PC-3 (cell line): ENCODE data around the gene MVB12B. TPM values are rescaled to one million over a fixed set of nuclear protein-coding genes. Genes with fewer than 3 reads are reported as not detected.

ENCODE experiments used
- ATAC-seq: fragments of 200-7000 bp; cut with Tn5 transposase; 2 replicates; pipeline ENCODE4 v1.9.1; 2020; ENCODE audit warnings: mild to moderate bottlenecking, moderate library complexity
- BruUV-seq: library from RNA; stranded (reverse); fragments of 400-500 nt; replicated peaks from 2 replicates; lab custom pipeline; 2021; lab: Mats Ljungman, UMichigan
- CTCF ChIA-PET: fragments of 300-600 bp; sonication (Branson Sonifier 250); formaldehyde crosslinking; loops from one replicate; lab custom pipeline; 2022; ENCODE audit warnings: antibody characterized with exemption; lab: Charles Lee
- POLR2A ChIA-PET: fragments of 300-600 bp; sonication (Branson Sonifier 250); formaldehyde crosslinking; loops from one replicate; lab custom pipeline; 2022; ENCODE audit warnings: antibody characterized with exemption; ENCODE audit not compliant: unreplicated experiment; lab: Charles Lee
- DNase-seq: peaks from one replicate; pipeline ENCODE4 v3.0.0-alpha.2; 2015
- H2AFZ ChIP-seq: fragments of 300-600 bp; sonication (generic); 2 replicates; pipeline ENCODE4 v1.6.0; 2016; ENCODE audit warnings: antibody characterized with exemption, low read length
- H3F3A ChIP-seq: fragments of 300-600 bp; sonication (generic); one replicate; pipeline ENCODE4 v1.6.0; 2017; ENCODE audit warnings: antibody characterized with exemption, low read length, control low read depth, mild to moderate bottlenecking; ENCODE audit not compliant: unreplicated experiment
- H3K27ac ChIP-seq: fragments of 300-600 bp; sonication (generic); 2 replicates; pipeline ENCODE4 v1.5.1; 2016; ENCODE audit warnings: mild to moderate bottlenecking, low read length
- H3K27me3 ChIP-seq: fragments of 300-600 bp; sonication (generic); 2 replicates; pipeline ENCODE4 v1.6.1; 2016; ENCODE audit warnings: low read length, mixed read lengths
- H3K36me3 ChIP-seq: fragments of 300-600 bp; sonication (generic); 2 replicates; pipeline ENCODE4 v1.6.1; 2016; ENCODE audit warnings: low read depth, mixed run types, low read length, mixed read lengths
- H3K4me1 ChIP-seq: fragments of 300-600 bp; sonication (generic); 2 replicates; pipeline ENCODE4 v1.5.1; 2016; ENCODE audit warnings: low read length; ENCODE audit not compliant: insufficient read depth
- H3K4me2 ChIP-seq: fragments of 300-600 bp; sonication (generic); 2 replicates; pipeline ENCODE4 v1.6.0; 2016; ENCODE audit warnings: low read length
- H3K4me3 ChIP-seq: fragments of 300-600 bp; sonication (generic); 2 replicates; pipeline ENCODE4 v1.5.1; 2016; ENCODE audit warnings: mild to moderate bottlenecking, low read length, mixed read lengths
- H3K79me2 ChIP-seq: fragments of 300-600 bp; sonication (generic); 2 replicates; pipeline ENCODE4 v1.6.1; 2017; ENCODE audit warnings: low read length, mixed read lengths
- H3K9ac ChIP-seq: fragments of 300-600 bp; sonication (generic); 2 replicates; pipeline ENCODE4 v1.6.0; 2016; ENCODE audit warnings: mild to moderate bottlenecking, low read length
- H3K9me2 ChIP-seq: fragments of 300-600 bp; sonication (generic); replicated peaks from 2 replicates; pipeline ENCODE4 v1.6.1; 2016; ENCODE audit warnings: mixed run types, low read length, mixed read lengths
- H3K9me3 ChIP-seq: fragments of 300-600 bp; sonication (generic); 2 replicates; pipeline ENCODE4 v1.6.1; 2016; ENCODE audit warnings: low read length, mixed read lengths
- H4K20me1 ChIP-seq: fragments of 300-600 bp; sonication (generic); 2 replicates; pipeline ENCODE4 v1.6.1; 2016; ENCODE audit warnings: low read length, mixed read lengths
- CTCF ChIP-seq: fragments of 300-600 bp; sonication (generic); conservative IDR thresholded peaks from 2 replicates; pipeline ENCODE4 v1.5.1; 2017; ENCODE audit warnings: antibody characterized with exemption, low read depth, mild to moderate bottlenecking, low read length
- EZH2 ChIP-seq: fragments of 300-600 bp; sonication (generic); IDR thresholded peaks from one replicate; pipeline ENCODE4 v1.6.1; 2017; ENCODE audit warnings: antibody characterized with exemption, mild to moderate bottlenecking, low read length; ENCODE audit not compliant: unreplicated experiment
- EZH2phosphoT487 ChIP-seq: fragments of 300-600 bp; sonication (generic); IDR thresholded peaks from 2 replicates; pipeline ENCODE4 v1.6.1; 2018; ENCODE audit warnings: mild to moderate bottlenecking, antibody characterized with exemption, low read length, borderline replicate concordance
- intact Hi-C: fragments of 100-400 bp; cut with micrococcal nuclease; formaldehyde crosslinking; loops from 2 replicates; pipeline ENCODE4 v1.9.0; 2023
- total RNA-seq: library from RNA; depleted of rRNA; stranded (reverse); fragments of >200 nt; gene quantifications from 2 replicates; pipeline ENCODE4 v1.2.3, GENCODE V29; 2014

The MVB12B gene
- total RNA-seq, 1 experiment from 2014 or later = 7.2 TPM

- no peak overlapping the region for H3K4me3 ChIP-seq
- H3F3A ChIP-seq = no peaks in the 10 kb centered on the region
- no peak overlapping the region for H3K9ac ChIP-seq
- ChIA-PET CTCF (no interaction called here), POLR2A (no interaction called here)
- no peak overlapping the region for H3K27ac ChIP-seq
- H3K4me2 ChIP-seq = no peak overlapping the region
- no peaks in the 10 kb centered on the region for H3K79me2 ChIP-seq
- H3K4me1 ChIP-seq = no peaks in the 10 kb centered on the region
- H3K9me2 ChIP-seq = no peaks in the 10 kb centered on the region
- DNase-seq (no peak), ATAC-seq (no peak)
- H2AFZ ChIP-seq = no peak overlapping the region
- H3K9me3 ChIP-seq = no peaks in the 10 kb centered on the region
- TF ChIP-seq EZH2 = no peak
- TF ChIP-seq CTCF = no peak
- no peak for TF ChIP-seq EZH2phosphoT487
- H3K36me3 ChIP-seq = no peaks in the 10 kb centered on the region
- no peaks in the 10 kb centered on the region for H3K27me3 ChIP-seq
- BruUV-seq = no TSS peak
- intact Hi-C loops = no loop called here
- H4K20me1 ChIP-seq = no peaks in the 10 kb centered on the region
These were observed 216.9 kb downstream of the MVB12B start for GRCh38 chr9:126543490-126543889.

- no peak overlapping the region for H3K27ac ChIP-seq
- H3K4me2 ChIP-seq = no peak overlapping the region
- no peak for DNase-seq
- H3K79me2 ChIP-seq = no peaks in the 10 kb centered on the region
- no peaks in the 10 kb centered on the region for H3K4me1 ChIP-seq
- no peaks in the 10 kb centered on the region for H3K36me3 ChIP-seq
- BruUV-seq = no TSS peak
- H3K9me3 ChIP-seq = no peaks in the 10 kb centered on the region
- no peaks in the 10 kb centered on the region for H4K20me1 ChIP-seq
- no peaks in the 10 kb centered on the region for H3K9me2 ChIP-seq
- ChIA-PET POLR2A (interaction anchor here (0.5 kb wide), 1 partner anchor 19 kb away, joined by 16 read pairs; no protein-coding TSS in a partner anchor), CTCF (no interaction called here)
- H3K27me3 ChIP-seq = no peaks in the 10 kb centered on the region
- H3F3A ChIP-seq = no peaks in the 10 kb centered on the region
- H3K9ac ChIP-seq = no peak overlapping the region
- no peak overlapping the region for H2AFZ ChIP-seq
- intact Hi-C loops = no loop called here
- H3K4me3 ChIP-seq = no peak overlapping the region
- no peak for TF ChIP-seq EZH2phosphoT487
- no peak for TF ChIP-seq EZH2
- no peak for TF ChIP-seq CTCF
- no peak for ATAC-seq
These were observed 218.5 kb downstream of the MVB12B start for GRCh38 chr9:126545106-126545505.

- no peak overlapping the region for H3K4me2 ChIP-seq
- no peaks in the 10 kb centered on the region for H3K9me2 ChIP-seq
- no peaks in the 10 kb centered on the region for H3K9me3 ChIP-seq
- ChIA-PET POLR2A (no interaction called here), CTCF (no interaction called here)
- no peak overlapping the region for H3K4me3 ChIP-seq
- H3K9ac ChIP-seq = no peak overlapping the region
- BruUV-seq = no TSS peak
- H3F3A ChIP-seq = no peaks in the 10 kb centered on the region
- H3K79me2 ChIP-seq = no peaks in the 10 kb centered on the region
- H2AFZ ChIP-seq = no peak overlapping the region
- H3K36me3 ChIP-seq = no peaks in the 10 kb centered on the region
- no peak for TF ChIP-seq CTCF
- H3K4me1 ChIP-seq = no peaks in the 10 kb centered on the region
- H3K27ac ChIP-seq = no peak overlapping the region
- DNase-seq (no peak), ATAC-seq (no peak)
- intact Hi-C loops = no loop called here
- H4K20me1 ChIP-seq = no peaks in the 10 kb centered on the region
- no peaks in the 10 kb centered on the region for H3K27me3 ChIP-seq
These were observed 219.4 kb downstream of the MVB12B start for GRCh38 chr9:126546036-126546435.
